Vagina (tissue), 2 donors: ENCODE measurements around the gene GRM4.

Source experiments
- CTCF ChIP-seq, 3 experiments: fragments of 450-650 bp in 2 of 3; fragments of 200-600 bp in 1 of 3; sonication (generic) in 1 of 3; IDR thresholded peaks; one replicate each; pipeline ENCODE4 v1.5.1; 2017 to 2019; ENCODE audit warnings: antibody characterized with exemption in 3 of 3, mild to moderate bottlenecking in 2 of 3, moderate library complexity in 2 of 3
- POLR2A ChIP-seq, 2 donors: fragments of 450-650 bp; IDR thresholded peaks; one replicate each; pipeline ENCODE4 v1.6.1; 2017; ENCODE audit warnings: antibody characterized with exemption in 2 of 2, mild to moderate bottlenecking in 2 of 2, moderate library complexity in 2 of 2
- POLR2AphosphoS5 ChIP-seq, 2 donors: sonication (generic); formaldehyde crosslinking; IDR thresholded peaks; one replicate each; pipeline ENCODE4 v1.9.0; 2017; ENCODE audit warnings: antibody characterized with exemption in 2 of 2, mild to moderate bottlenecking in 2 of 2, low read depth in 1 of 2; ENCODE audit not compliant: insufficient read depth in 1 of 2

- no peak for TF ChIP-seq CTCF (IDR thresholded peaks at IDR 0.05)
- no peak for TF ChIP-seq POLR2AphosphoS5 (IDR thresholded peaks at IDR 0.05; ENCODE audit: insufficient read depth in 1 of 2, low read depth in 1 of 2)
- no peak for TF ChIP-seq POLR2A (IDR thresholded peaks at IDR 0.05)
These were observed 32.6 kb upstream of the GRM4 start for GRCh38 chr6:34178357-34179105.
